Stimulated activated effector memory CD8-positive, alpha-beta T cell treated with anti-CD3 and anti-CD28 coated beads, Interleukin-12 subunit alpha, Interleukin-12 subunit beta, amount 100 ng/mL, for 72 hours (primary cell): ENCODE measurements around the gene PALM.
"Not testable (repeated sequence)": the region's sequence is repeated elsewhere in the genome, so short reads cannot be mapped to it uniquely, and the experiment has no call there.

Experiments
- ATAC-seq: fragments of 150-1000 bp; cut with Tn5 transposase; 2 replicates; pipeline ENCODE4 v1.10.0; 2021
- DNase-seq, 2 donors: peaks; one replicate each; pipeline ENCODE4 v3.0.0; 2021 to 2022; ENCODE audit warnings: low spot score in 2 of 2
- H3K27ac Mint-ChIP-seq: one replicate; pipeline ENCODE4 v1.8.0; 2022; ENCODE audit warnings: mild to moderate bottlenecking, mixed read lengths
- H3K36me3 Mint-ChIP-seq: one replicate; pipeline ENCODE4 v1.8.0; 2022; ENCODE audit warnings: mild to moderate bottlenecking, mixed read lengths
- H3K4me1 Mint-ChIP-seq: one replicate; pipeline ENCODE4 v1.8.0; 2022; ENCODE audit warnings: mixed read lengths
- H3K4me3 Mint-ChIP-seq: one replicate; pipeline ENCODE4 v1.8.0; 2022; ENCODE audit warnings: mild to moderate bottlenecking, mixed read lengths
- H3K9me3 Mint-ChIP-seq: one replicate; pipeline ENCODE4 v1.8.0; 2022; ENCODE audit warnings: mixed read lengths

Gene PALM

DNA sequence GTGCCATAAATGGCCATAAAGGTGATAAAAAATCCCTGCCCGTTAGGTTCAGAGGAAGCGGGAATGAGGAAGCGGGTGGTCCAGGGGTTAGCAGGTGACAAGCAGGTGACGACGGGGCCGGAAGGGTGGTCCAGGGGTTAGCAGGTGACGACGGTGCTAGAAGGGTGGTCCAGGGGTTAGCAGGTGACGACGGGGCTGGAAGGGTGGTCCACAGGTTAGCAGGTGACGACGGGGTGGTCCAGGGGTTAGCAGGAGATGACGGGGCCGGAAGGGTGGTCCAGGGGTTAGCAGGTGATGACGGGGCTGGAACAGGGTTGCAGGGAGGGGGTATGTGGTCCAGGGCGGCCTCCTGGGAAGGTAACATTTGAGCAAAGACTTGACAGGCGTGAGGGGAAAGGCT is 19.7 kb upstream of the PALM start:
- no peaks in the 10 kb centered on the region for H3K9me3 Mint-ChIP-seq
- H3K36me3 Mint-ChIP-seq = no peaks in the 10 kb centered on the region
- no peak for DNase-seq
- no peak overlapping the region for H3K27ac Mint-ChIP-seq
- H3K4me3 Mint-ChIP-seq = no peak overlapping the region
- no peak for ATAC-seq
- H3K4me1 Mint-ChIP-seq = no peaks in the 10 kb centered on the region

DNA sequence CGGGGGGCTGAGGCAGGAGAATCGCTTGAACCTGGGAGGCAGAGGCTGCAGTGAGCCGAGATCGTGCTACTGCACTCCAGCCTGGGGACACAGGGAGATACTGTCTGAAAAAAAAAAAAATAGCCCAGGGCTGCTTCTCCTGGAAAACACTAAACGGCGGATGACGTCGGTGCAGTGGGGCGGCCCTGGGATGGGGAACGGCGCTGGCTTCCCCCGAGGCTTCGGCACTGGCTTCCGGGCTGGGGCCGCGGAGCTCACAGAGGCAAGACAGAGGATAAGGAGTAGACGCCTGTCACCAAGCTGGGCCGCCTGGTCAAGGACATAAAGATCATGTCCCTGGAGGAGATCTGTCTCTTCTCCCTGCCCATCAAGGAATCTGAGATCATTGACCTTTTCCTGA is 18.5 kb upstream of the PALM start:
- ATAC-seq = no peak
- H3K36me3 Mint-ChIP-seq = no peaks in the 10 kb centered on the region

DNA sequence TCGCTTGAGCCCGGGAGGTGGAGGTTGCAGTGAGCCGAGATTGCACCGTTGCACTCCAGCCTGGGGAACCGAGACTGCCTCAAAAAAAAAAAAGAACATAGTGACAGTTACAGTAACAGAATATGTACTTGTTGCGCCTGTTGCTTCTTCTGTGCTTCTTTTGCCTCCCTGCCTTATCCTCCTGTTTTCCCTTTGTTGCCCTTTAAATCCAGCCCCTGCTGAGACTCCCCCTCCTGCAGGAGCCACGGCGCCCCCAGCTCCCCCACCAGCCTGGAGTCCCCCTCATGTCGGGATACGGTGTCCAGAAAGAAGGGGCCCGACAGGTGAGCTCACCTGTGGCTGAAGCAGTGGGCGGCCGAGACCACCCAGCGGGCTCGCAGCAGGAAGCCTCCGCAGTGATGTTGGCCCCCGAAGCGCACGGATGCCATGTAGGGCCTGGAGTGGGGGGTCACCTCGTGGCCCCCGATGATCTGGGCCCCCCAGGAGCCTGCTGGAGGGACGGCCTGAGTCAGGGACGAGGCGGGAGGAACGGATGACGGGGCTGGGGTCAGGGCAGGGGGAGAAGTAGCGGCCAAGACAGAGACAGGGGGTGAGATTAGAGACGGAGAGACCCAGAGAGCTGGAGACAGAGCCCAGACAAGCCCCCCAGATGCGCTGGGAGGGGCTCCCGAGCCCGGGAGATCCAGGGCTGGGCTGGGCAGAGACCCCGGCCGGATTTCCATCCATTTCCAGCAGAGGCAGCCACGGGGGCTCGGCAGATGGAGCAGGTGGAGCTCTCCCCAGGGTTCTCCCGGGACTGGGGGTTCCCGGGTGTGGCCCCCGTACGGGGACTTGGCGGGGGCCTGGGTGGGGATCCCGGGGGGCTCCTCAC is 14.0 kb upstream of the PALM start:
- Mint-ChIP-seq H3K36me3 (no peaks in the 10 kb centered on the region), H3K4me3 (no peak overlapping the region), H3K4me1 (no peaks in the 10 kb centered on the region), H3K9me3 (no peaks in the 10 kb centered on the region), H3K27ac (no peak overlapping the region)
- ATAC-seq (peak; percentile 45), DNase-seq (no peak)

More for the DNA sequence above, 18.5 kb upstream of the PALM start:
- no peak overlapping the region for H3K27ac Mint-ChIP-seq
- no peak overlapping the region for H3K4me3 Mint-ChIP-seq
- no peaks in the 10 kb centered on the region for H3K9me3 Mint-ChIP-seq
- no peak for DNase-seq
- H3K4me1 Mint-ChIP-seq = no peaks in the 10 kb centered on the region

DNA sequence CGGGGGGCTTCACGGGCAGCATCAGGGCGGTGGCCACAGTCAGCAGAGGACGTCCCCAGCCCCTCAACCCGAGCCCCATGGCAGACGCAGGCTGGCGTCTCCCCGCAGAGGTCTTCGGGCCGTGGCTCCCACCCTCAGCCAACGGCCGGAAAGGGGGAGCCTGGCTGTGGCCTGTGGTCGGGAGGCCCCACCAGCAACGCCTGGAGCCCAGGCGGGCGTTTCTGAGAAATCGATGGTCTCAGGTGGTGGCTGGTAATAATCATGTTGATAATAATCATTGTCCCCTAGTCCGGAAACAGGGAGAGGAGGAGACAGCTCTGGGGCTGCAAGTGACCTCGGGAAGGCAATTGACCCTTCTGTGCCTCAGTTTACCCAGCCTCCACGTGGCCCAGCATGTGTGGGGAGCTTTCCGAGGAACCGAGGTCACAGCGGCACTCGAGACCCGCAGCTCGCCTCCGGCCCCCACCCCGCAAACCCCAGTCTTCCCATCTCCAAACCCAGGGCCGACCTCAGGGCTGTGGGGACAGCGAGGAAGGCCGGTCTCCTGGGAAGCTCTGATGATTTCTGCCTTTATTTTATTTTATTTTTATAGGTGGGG is 13.3 kb upstream of the PALM start, which contains the start of gene PRSS57:
PRSS57 (minus strand) TSS at position 101 of the 598 bp plus-strand sequence; CDS start at position 79, 22 bp downstream.
- ATAC-seq (peak; percentile 13), DNase-seq (no peak)
- Mint-ChIP-seq H3K27ac (no peak within 1 kb of the TSS), H3K4me3 (no peak within 1 kb of the TSS), H3K36me3 (no peaks in the 10 kb centered on the region), H3K9me3 (no peaks in the 10 kb centered on the region), H3K4me1 (no peaks in the 10 kb centered on the region)

DNA sequence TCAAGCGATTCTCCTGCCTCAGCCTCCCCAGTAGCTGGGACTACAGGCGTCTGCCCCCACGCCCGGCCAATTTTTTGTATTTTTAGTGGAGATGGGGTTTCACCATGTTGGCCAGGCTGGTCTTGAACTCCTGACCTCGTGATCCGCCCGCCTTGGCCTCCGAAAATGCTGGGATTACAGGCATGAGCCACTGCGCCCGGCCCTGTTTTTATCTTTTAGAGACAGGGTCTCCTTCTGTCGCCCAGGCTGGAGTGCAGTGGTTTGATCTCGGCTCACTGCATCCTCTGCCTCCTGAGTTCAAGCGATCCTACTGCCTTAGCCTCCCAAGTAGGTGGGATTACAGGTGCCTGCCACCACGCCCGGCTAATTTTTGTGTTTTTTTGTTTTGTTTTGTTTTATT is 10.2 kb upstream of the PALM start:
- H3K4me3 Mint-ChIP-seq, DNase-seq, H3K9me3 Mint-ChIP-seq, H3K4me1 Mint-ChIP-seq, H3K36me3 Mint-ChIP-seq, H3K27ac Mint-ChIP-seq, ATAC-seq: not testable (repeated sequence)

DNA sequence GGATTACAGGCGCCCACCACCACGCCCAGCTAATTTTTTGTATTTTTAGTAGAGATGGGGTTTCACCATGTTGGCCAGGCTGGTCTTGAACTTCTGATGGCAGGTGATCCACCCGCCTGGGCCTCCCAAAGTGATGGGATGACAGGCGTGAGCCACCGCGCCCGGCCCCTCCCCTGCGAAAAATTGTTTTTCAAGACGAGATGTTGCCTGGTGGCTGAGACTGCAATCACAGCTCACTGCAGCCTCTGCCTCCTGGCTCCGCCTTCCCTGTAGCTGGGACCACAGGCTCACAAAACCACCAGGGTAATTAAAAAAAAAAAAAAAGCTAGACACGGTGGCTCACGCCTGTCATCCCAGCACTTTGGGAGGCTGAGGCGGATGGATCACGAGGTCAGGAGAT is 8.8 kb upstream of the PALM start:
- not testable (repeated sequence) for DNase-seq, H3K27ac Mint-ChIP-seq, ATAC-seq, H3K9me3 Mint-ChIP-seq, H3K4me1 Mint-ChIP-seq, H3K36me3 Mint-ChIP-seq, H3K4me3 Mint-ChIP-seq

DNA sequence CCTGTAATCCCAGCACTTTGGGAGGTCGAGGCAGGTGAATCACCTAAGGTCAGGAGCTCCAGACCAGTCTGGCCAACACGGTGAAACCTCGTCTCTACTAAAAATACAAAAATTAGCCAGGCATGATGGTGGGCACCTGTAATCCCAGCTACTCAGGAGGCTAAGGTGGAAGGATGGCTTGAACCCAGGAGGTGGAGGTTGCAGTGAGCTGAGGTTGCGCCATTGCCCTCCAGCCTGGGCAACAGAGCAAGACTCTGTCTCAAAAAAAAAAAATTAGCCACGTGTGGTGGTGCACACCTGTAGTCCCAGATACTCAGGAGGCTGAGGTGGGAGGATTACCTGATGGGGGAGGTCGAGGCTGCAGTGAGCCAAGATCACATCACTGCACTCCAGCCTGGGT is 5.9 kb upstream of the PALM start:
- DNase-seq, ATAC-seq, H3K9me3 Mint-ChIP-seq, H3K36me3 Mint-ChIP-seq, H3K27ac Mint-ChIP-seq, H3K4me1 Mint-ChIP-seq: not testable (repeated sequence)
- H3K4me3 Mint-ChIP-seq = peak overlapping the region; percentile 34

DNA sequence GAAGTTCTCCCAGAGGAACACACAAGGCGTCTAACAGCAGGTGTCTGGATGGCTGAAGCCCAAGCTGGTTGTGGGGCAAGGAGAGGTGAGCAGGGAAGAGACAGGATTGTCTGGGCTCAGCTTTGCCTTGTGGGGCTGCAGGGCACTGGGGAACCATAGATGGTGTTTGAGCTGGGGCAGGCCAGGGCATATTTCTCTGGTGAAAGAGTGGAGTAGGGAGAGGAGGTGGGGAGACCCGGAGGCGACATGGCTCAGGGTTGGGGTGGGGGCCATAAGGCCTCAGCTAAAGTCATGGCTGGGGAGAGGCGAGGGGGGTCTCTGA is 5.4 kb upstream of the PALM start:
- Mint-ChIP-seq H3K4me3 (peak overlapping the region; percentile 34), H3K4me1 (peaks cover 8% of the 10 kb centered on the region), H3K27ac (no peak overlapping the region), H3K9me3 (no peaks in the 10 kb centered on the region), H3K36me3 (no peaks in the 10 kb centered on the region)
- no peak for ATAC-seq
- DNase-seq = no peak

DNA sequence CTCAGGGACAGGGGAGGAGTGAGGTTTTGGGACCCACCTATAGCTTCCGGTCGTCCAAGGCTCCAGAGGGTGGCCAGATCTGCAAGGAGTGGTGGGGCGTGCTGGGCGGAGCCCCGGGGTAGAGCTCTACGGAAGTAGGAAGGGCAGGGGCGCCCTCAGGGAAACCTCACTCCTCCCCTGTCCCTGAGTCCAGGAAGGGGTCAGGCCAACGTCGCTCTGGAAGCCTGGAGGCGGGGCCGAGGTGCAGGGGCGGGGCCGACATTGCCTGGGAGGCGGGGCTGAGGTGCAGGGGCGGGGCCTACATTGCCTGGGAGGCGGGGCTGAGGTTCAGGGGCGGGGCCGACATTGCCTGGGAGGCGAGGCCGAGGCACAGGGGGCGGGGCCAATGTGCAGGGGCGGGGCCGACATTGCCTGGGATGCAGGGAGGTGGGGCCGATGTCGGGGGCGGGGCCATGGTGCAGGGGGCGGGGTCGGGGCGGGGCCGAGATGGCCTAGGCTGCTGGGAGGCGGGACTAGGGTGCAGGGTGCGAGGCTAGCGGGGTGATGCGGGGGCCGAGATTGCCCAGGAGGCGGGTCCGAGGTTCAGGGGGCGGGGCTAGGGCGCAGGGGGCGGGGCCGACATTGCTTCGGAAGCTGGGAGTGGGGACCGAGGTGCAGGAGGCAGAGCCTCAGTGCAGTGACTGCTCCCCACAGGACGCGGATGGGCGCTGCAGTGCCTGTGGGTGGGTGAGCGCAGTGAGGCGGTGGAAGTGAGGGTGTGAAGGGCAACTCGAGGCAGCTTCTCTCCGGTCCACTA is 4.9 kb upstream of the PALM start:
- H3K9me3 Mint-ChIP-seq = no peaks in the 10 kb centered on the region
- no peak overlapping the region for H3K27ac Mint-ChIP-seq
- ATAC-seq (peak; percentile 72), DNase-seq (peak; percentile 59 to 77)
- H3K4me3 Mint-ChIP-seq = peak overlapping the region; percentile 34
- peaks cover 8% of the 10 kb centered on the region for H3K4me1 Mint-ChIP-seq
- no peaks in the 10 kb centered on the region for H3K36me3 Mint-ChIP-seq

DNA sequence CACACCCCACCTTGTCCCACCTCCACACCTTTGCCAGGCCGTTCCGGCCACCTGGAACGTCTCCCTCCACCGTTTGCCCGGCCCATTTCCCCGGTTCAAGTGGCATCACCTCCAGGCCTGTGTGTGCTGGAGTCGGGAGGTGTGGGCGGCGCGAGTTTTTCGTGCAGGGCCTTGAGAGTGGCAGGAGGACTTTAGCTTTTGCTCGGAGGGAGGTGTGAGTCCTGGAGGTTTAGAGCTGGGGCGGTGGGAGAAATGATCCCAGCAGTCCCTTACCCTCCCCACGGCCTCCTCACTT is 4.3 kb upstream of the PALM start:
- ATAC-seq (no peak), DNase-seq (no peak)
- H3K4me1 Mint-ChIP-seq = peaks cover 8% of the 10 kb centered on the region
- H3K36me3 Mint-ChIP-seq = no peaks in the 10 kb centered on the region
- H3K9me3 Mint-ChIP-seq = no peaks in the 10 kb centered on the region
- no peak overlapping the region for H3K4me3 Mint-ChIP-seq
- H3K27ac Mint-ChIP-seq = no peak overlapping the region

DNA sequence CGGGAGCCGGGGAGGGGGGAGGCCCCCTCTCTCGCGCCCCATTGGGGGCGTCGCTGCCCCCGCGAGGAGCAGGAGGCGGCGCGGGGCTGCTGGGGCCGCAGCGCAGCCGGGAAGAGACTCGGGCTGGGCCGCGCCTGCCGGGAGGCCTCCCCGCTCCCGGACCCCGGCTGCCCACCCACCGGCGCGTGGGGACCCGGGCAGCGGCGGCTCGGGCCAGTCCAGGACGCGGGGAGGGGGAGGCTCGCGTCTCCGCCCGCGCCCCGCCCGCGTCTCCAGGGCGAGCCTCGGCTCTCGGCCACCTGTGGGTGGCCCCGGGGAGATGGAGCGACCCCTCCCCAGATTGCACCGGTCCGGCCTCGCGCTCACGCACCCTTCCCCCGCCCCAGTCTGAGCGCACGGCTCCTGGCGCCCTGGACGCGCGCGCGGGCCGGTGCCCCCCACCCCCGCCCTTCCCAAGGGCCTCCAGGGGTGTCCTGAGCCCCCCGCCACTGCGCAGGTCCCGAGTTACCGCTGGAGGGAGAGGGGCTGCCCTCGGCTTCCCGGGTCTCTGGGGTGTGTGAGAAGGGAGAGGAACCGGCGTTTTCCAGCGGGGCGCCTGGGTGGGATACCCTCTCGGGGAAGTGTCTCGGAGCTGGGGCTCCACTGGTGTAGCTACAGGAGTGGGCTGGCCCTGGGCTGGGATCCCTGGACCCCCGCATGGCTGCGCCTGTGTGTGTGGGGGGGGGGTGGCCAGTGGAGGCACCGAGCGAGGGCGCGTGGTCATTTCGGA is 645 bp downstream of the PALM start:
- no peak for DNase-seq
- H3K9me3 Mint-ChIP-seq = no peaks in the 10 kb centered on the region
- no peak for ATAC-seq
- no peaks in the 10 kb centered on the region for H3K36me3 Mint-ChIP-seq
- no peaks in the 10 kb centered on the region for H3K4me1 Mint-ChIP-seq
- H3K27ac Mint-ChIP-seq = no peak overlapping the region
- H3K4me3 Mint-ChIP-seq = no peak overlapping the region

DNA sequence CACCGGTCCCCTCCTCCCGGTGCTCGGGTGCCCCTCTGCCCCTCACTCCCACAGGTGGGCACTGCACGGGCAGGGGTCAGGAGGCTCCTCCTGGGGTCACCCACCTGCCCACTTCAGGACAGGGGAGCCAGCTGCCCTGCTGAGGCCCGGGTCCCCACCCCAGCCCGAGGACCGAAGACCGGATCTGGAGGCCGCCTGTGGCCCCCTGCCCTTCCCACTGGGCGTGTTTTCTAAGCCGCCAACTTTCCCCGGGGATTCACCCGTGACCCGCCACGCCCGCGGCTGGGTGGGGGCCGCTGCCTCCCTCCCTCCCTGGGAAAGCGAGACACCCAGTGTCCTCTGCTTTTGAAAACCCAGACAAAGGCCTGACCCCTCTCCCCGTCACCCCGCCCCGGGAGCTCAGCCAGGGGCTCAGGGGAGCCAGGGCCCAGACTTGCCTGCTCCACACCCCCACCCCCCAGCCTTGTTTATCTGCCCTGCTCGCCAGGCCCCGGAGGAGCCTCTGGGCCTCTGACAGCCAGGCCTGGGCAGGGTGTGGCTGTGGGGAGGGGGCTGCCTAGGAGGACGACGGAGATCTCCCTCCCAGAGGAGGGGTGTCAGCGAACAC is 1.3 kb downstream of the PALM start:
- H3K9me3 Mint-ChIP-seq = no peaks in the 10 kb centered on the region
- no peaks in the 10 kb centered on the region for H3K36me3 Mint-ChIP-seq
- DNase-seq (no peak), ATAC-seq (no peak)
- H3K4me3 Mint-ChIP-seq = no peak overlapping the region
- H3K4me1 Mint-ChIP-seq = no peaks in the 10 kb centered on the region
- no peak overlapping the region for H3K27ac Mint-ChIP-seq

DNA sequence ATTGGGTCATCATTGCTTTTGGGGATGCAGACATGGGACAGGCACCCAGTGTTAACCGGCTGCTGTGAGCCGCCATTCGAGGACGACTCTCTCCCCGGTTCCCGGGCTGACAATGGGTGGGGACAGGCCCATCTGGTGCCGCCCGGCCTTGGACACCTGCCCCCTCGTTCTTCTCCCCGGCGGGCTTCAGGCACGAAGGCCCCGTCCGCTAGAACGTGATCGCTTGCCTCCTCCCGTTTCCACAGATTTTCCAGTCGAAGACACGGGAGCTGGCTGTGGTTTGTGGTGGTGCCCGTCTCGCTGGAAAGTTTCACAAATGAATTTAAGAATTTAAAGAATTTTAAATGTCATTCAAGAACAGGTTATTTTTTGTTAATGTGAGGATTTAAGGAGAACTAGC is 2.0 kb downstream of the PALM start:
- no peak overlapping the region for H3K27ac Mint-ChIP-seq
- ATAC-seq (no peak), DNase-seq (no peak)
- H3K4me1 Mint-ChIP-seq = no peaks in the 10 kb centered on the region
- H3K36me3 Mint-ChIP-seq = no peaks in the 10 kb centered on the region
- no peak overlapping the region for H3K4me3 Mint-ChIP-seq
- peaks cover 6% of the 10 kb centered on the region for H3K9me3 Mint-ChIP-seq

DNA sequence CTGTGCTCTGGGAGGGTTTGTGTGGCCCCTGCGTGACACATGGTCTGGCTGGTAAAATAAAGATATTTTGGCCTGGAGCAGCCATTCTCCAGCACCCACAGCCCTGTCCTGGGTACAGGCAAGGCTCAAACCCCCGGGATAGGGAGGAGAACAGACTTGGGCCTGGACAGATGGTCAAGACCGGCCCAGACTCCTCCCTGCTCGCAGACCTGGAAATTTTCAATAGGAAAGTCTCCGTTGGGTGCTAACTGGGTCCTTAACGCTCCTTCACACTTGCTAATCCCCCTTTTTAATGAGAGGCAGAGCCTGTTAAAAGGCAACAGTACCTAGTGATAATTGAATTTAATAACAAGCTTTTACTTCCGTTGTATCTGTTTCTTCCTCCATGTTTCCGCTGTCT is 2.5 kb downstream of the PALM start:
- H3K27ac Mint-ChIP-seq = no peak overlapping the region
- no peaks in the 10 kb centered on the region for H3K36me3 Mint-ChIP-seq
- peaks cover 7% of the 10 kb centered on the region for H3K9me3 Mint-ChIP-seq
- DNase-seq (no peak), ATAC-seq (no peak)
- no peak overlapping the region for H3K4me3 Mint-ChIP-seq
- no peaks in the 10 kb centered on the region for H3K4me1 Mint-ChIP-seq

DNA sequence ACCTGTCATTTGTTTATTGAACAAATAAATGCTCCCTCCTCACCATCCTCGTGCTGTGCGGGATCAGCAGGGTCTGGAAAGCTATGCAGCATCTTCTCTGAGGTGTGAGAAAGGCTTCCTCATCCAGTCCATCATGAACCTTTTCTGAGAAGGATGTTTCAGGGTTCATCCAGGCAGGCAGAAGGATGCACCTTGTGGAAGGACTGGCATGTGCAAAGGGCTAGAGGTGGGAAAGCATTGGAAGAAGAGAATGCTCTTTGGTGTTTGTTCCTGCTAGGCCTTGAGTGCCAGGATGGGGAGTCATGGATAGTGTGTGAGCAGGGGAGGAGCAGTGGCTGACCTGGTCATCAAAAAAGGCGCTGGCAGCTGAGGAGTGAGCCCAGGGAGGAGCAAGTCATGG is 6.6 kb downstream of the PALM start:
- Mint-ChIP-seq H3K9me3 (peaks cover 7% of the 10 kb centered on the region), H3K4me1 (no peaks in the 10 kb centered on the region), H3K27ac (no peak overlapping the region), H3K36me3 (no peaks in the 10 kb centered on the region), H3K4me3 (no peak overlapping the region)
- no peak for DNase-seq
- no peak for ATAC-seq
